NCI-H128 (cell line): ENCODE data around the gene CD163L1.
"Not testable (repeated sequence)": the region's sequence is repeated elsewhere in the genome, so short reads cannot be mapped to it uniquely, and the experiment has no call there.

Experiments used
- DNase-seq: peaks from one replicate; lab custom pipeline; 2025; ENCODE audit not compliant: unreplicated experiment; lab: John Stamatoyannopoulos, UW

The CD163L1 gene

GRCh38 chr12:7337790-7338189 lies 106.2 kb downstream of the CD163L1 start:
- not testable (repeated sequence) for DNase-seq

- DNase-seq: no peak
Observed at GRCh38 chr12:7327918-7328317, 116.0 kb downstream of the CD163L1 start.

GRCh38 chr12:7324176-7324575 lies 119.8 kb downstream of the CD163L1 start:
- no peak for DNase-seq

- no peak for DNase-seq
Observed at GRCh38 chr12:7322599-7322998, 121.4 kb downstream of the CD163L1 start.

- DNase-seq: no peak
Observed at GRCh38 chr12:7321624-7322023, 122.3 kb downstream of the CD163L1 start.

- DNase-seq: no peak
Observed at GRCh38 chr12:7319930-7320329, 124.0 kb downstream of the CD163L1 start.

- no peak for DNase-seq
Observed at GRCh38 chr12:7310070-7310469, 133.9 kb downstream of the CD163L1 start.
